GM23338 (cell line): ENCODE data around the gene FASTKD3. TPM values are rescaled to one million over a fixed set of nuclear protein-coding genes. Genes with fewer than 3 reads are reported as not detected.

Source experiments
- ATAC-seq: fragments of 200-7000 bp; cut with Tn5 transposase; 3 replicates; pipeline ENCODE4 v1.9.1; 2020
- DNase-seq: peaks from one replicate; pipeline ENCODE4 v3.0.0-alpha.2; 2015; ENCODE audit warnings: low spot score
- H2AFZ ChIP-seq: fragments of 200-600 bp; sonication (generic); 2 replicates; pipeline ENCODE4 v1.8.0; 2016; ENCODE audit warnings: antibody characterized with exemption, mild to moderate bottlenecking, moderate library complexity
- H3F3A ChIP-seq: fragments of 200-600 bp; sonication (generic); replicated peaks from 2 replicates; pipeline ENCODE4 v1.8.0; 2017; ENCODE audit warnings: antibody characterized with exemption, mixed run types, low read depth
- H3K27ac ChIP-seq: fragments of 200-600 bp; sonication (generic); 2 replicates; pipeline ENCODE4 v1.6.1; 2016; ENCODE audit warnings: low read depth
- H3K27me3 ChIP-seq: fragments of 200-600 bp; sonication (generic); 2 replicates; pipeline ENCODE4 v1.8.0; 2016; ENCODE audit warnings: mild to moderate bottlenecking, mixed run types, moderate library complexity; ENCODE audit not compliant: insufficient read depth
- H3K36me3 ChIP-seq: fragments of 200-600 bp; sonication (generic); 2 replicates; pipeline ENCODE4 v1.8.0; 2016; ENCODE audit warnings: mild to moderate bottlenecking; ENCODE audit not compliant: insufficient read depth
- H3K4me1 ChIP-seq: fragments of 200-600 bp; sonication (generic); 2 replicates; pipeline ENCODE4 v1.8.0; 2016; ENCODE audit warnings: mild to moderate bottlenecking, moderate library complexity; ENCODE audit not compliant: insufficient read depth
- H3K4me2 ChIP-seq: fragments of 200-600 bp; sonication (generic); 2 replicates; pipeline ENCODE4 v1.7.1; 2017; ENCODE audit warnings: mixed run types
- H3K4me3 ChIP-seq: fragments of 200-600 bp; sonication (generic); 2 replicates; pipeline ENCODE4 v1.6.1; 2016; ENCODE audit warnings: mixed run types
- H3K79me2 ChIP-seq: fragments of 200-600 bp; sonication (generic); replicated peaks from 2 replicates; pipeline ENCODE4 v1.8.0; 2017; ENCODE audit warnings: mild to moderate bottlenecking; ENCODE audit not compliant: insufficient read depth
- H3K9me2 ChIP-seq: fragments of 200-600 bp; sonication (generic); 2 replicates; pipeline ENCODE4 v1.8.0; 2017; ENCODE audit not compliant: insufficient read depth
- H4K20me1 ChIP-seq: fragments of 200-600 bp; sonication (generic); replicated peaks from 2 replicates; pipeline ENCODE4 v1.8.0; 2017; ENCODE audit warnings: mild to moderate bottlenecking; ENCODE audit not compliant: insufficient read depth
- H3K27ac Mint-ChIP-seq: 2 replicates; pipeline ENCODE4 v1.8.0; 2020; ENCODE audit warnings: inconsistent platforms, mild to moderate bottlenecking, moderate library complexity, mixed read lengths
- H3K27me3 Mint-ChIP-seq: 3 replicates; pipeline ENCODE4 v1.8.0; 2022; ENCODE audit warnings: low read depth, mild to moderate bottlenecking, moderate library complexity, mixed read lengths, inconsistent platforms; ENCODE audit not compliant: insufficient read depth, poor library complexity
- H3K36me3 Mint-ChIP-seq: 3 replicates; pipeline ENCODE4 v1.8.0; 2021; ENCODE audit warnings: low read depth, mild to moderate bottlenecking, inconsistent platforms, moderate library complexity, mixed read lengths
- H3K4me1 Mint-ChIP-seq: 3 replicates; pipeline ENCODE4 v1.8.0; 2020; ENCODE audit warnings: mild to moderate bottlenecking, inconsistent platforms, mixed read lengths
- H3K4me3 Mint-ChIP-seq: 3 replicates; pipeline ENCODE4 v1.8.0; 2021; ENCODE audit warnings: moderate library complexity, mild to moderate bottlenecking, inconsistent platforms, mixed read lengths
- H3K9me3 Mint-ChIP-seq: 3 replicates; pipeline ENCODE4 v1.8.0; 2020; ENCODE audit warnings: moderate library complexity, mild to moderate bottlenecking, inconsistent platforms, mixed read lengths
- CREB1 ChIP-seq: fragments of 250-450 bp; sonication (Bioruptor Pico); IDR thresholded peaks from 2 replicates; pipeline ENCODE4 v1.5.0; 2020; ENCODE audit warnings: low read depth, mild to moderate bottlenecking, moderate library complexity
- EZH2phosphoT487 ChIP-seq: fragments of 200-600 bp; sonication (generic); IDR thresholded peaks from one replicate; pipeline ENCODE4 v1.8.1; 2018; ENCODE audit warnings: antibody characterized with exemption; ENCODE audit not compliant: unreplicated experiment
- NANOG ChIP-seq: IDR thresholded peaks from 2 replicates; pipeline ENCODE4 v1.6.1; 2016; ENCODE audit warnings: antibody characterized with exemption, borderline replicate concordance
- POLR2AphosphoS5 ChIP-seq: IDR thresholded peaks from 2 replicates; pipeline ENCODE4 v1.6.1; 2016; ENCODE audit warnings: antibody characterized with exemption, low read depth
- STAT1 ChIP-seq: IDR thresholded peaks from one replicate; pipeline ENCODE4 v1.6.1; 2016; ENCODE audit warnings: antibody characterized with exemption; ENCODE audit not compliant: unreplicated experiment
- ZNF114 ChIP-seq: fragments of 250-450 bp; sonication (Bioruptor Pico); IDR thresholded peaks from 2 replicates; pipeline ENCODE4 v1.5.0; 2020; ENCODE audit warnings: mild to moderate bottlenecking, moderate library complexity
- ZNF331 ChIP-seq: fragments of 250-450 bp; sonication (Bioruptor Pico); IDR thresholded peaks from 2 replicates; pipeline ENCODE4 v1.5.0; 2020; ENCODE audit warnings: low read depth, mild to moderate bottlenecking, moderate library complexity
- polyA plus RNA-seq: library from polyadenylated mRNA; unstranded; fragments of >200 nt; fragmentation: Nextera tagmentation; extraction: Ambion mirVana; gene quantifications from 2 replicates; pipeline ENCODE4 v1.2.1, GENCODE V29; 2016
- total RNA-seq: library from RNA; depleted of rRNA; stranded (reverse); fragments of >200 nt; shearing (Covaris generic); gene quantifications from 2 replicates; pipeline ENCODE4 v1.2.3, GENCODE V29; 2014
- TF ChIP-seq, protein P1 (sequence below): IDR thresholded peaks from 2 replicates; pipeline ENCODE4 v1.6.1; 2016; ENCODE audit warnings: antibody characterized with exemption
- TF ChIP-seq, protein P2 (sequence below): IDR thresholded peaks from one replicate; pipeline ENCODE4 v1.6.1; 2018; ENCODE audit warnings: antibody characterized with exemption; ENCODE audit not compliant: unreplicated experiment
- TF ChIP-seq, protein P3 (sequence below), 2 experiments: fragments of 200-600 bp in 1 of 2; sonication (generic) in 1 of 2; conservative IDR thresholded peaks; 2 replicates each; pipeline versions ENCODE4 v1.5.1 to v1.6.1; 2016 to 2017; ENCODE audit warnings: antibody characterized with exemption in 2 of 2, low read depth in 2 of 2, mild to moderate bottlenecking in 2 of 2, moderate library complexity in 1 of 2

FASTKD3 gene
- total and polyA plus RNA-seq, 2 experiments from 2014 or later, result 10.8 to 13.5 TPM

DNA sequence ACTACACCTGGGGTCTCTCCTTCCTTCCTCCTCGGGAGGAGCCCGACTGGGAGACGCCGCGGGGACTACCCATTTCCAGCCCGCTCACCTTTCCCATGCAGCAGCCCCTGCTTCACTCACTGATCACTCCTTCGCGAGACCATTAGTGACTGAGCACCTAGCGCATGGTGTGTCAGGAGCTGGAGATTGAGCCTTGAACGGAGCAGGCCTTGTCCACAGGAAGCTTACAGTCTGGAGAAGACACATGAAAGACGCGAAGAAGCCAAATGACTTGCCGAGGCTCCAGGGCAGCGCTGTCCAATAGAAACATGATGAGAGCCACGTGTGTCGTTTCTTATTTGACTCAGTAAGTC, 17.6 kb downstream of the FASTKD3 start (continued):
- TF ChIP-seq, protein P1, sequence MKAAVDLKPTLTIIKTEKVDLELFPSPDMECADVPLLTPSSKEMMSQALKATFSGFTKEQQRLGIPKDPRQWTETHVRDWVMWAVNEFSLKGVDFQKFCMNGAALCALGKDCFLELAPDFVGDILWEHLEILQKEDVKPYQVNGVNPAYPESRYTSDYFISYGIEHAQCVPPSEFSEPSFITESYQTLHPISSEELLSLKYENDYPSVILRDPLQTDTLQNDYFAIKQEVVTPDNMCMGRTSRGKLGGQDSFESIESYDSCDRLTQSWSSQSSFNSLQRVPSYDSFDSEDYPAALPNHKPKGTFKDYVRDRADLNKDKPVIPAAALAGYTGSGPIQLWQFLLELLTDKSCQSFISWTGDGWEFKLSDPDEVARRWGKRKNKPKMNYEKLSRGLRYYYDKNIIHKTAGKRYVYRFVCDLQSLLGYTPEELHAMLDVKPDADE, result no peak
- TF ChIP-seq STAT1 (no peak), ZNF331 (no peak), ZNF114 (CRISPR knock-in tag) (no peak)

DNA sequence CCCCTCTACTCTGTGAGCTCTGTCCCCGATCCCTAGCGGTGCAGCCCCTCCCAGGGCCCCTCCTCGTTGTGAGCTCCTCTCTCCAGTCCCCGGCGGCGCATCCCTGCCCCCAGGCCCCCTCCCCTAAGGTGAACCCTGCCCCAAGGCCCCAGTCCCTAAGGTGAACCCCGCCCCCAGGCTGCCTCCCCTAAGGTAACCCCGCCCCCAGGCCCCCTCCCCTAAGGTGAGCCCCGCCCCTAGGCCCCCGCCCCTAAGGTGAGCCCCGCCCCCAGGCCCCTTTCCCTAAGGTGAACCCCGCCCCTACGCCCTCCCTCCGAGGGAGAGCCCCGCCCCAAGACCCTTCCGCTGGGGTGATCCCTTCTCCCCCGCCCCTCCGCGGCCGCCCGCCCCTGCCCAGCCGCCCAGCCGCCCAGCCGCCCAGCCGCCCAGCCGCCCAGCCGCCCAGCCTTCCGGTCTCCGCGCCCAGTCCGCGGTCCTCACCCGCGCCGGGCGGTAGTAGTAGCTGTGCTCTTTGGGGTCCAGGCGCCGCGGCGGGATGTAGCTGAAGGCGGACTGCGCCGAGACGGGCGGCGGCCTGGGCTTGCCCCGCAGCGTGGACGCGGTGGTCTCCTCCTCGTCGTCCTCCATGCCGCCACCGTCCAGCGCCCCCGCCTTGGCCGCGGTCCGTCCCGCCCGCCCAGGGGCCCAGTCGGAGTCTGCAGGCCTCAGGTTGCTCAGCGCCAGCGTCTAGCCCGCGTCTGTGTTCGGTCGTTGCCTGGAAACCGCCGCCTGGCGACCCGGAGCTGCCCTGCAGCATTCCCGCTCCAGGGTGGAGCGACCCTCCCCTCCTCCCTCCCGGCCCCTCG, 18.2 kb downstream of the FASTKD3 start, which contains the start of gene CFAP90:
CFAP90 (minus strand) TSS at position 739 of the 845 bp plus-strand sequence; CDS start at position 627, 112 bp downstream.
- peak within 1 kb of the TSS; percentile 90 for H3K4me3 Mint-ChIP-seq
- DNase-seq, result peak; percentile 96
- H3K79me2 ChIP-seq, result no peaks in the 10 kb centered on the region
- H3K27me3 Mint-ChIP-seq, result peaks cover 12% of the 10 kb centered on the region
- no peaks in the 10 kb centered on the region; the same call in 2 of the 3 replicates for H3K36me3 Mint-ChIP-seq
- peak within 1 kb of the TSS; percentile 99 for H2AFZ ChIP-seq
- peak; percentile 80 for ATAC-seq
- 0 out of 2 replicates have a peak, but pooled peaks cover 4% of the 10 kb centered on the region for H3F3A ChIP-seq
- peak within 1 kb of the TSS; percentile 93 for H3K4me2 ChIP-seq
- H3K4me3 ChIP-seq, result peak within 1 kb of the TSS; percentile 79
- H3K27ac ChIP-seq, result no peak within 1 kb of the TSS
- H3K27me3 ChIP-seq, result peaks cover 18% of the 10 kb centered on the region
- 0 out of 2 replicates have a peak, but pooled peaks cover 9% of the 10 kb centered on the region for H3K9me2 ChIP-seq
- peaks cover 8% of the 10 kb centered on the region for H3K4me1 Mint-ChIP-seq
- peaks cover 9% of the 10 kb centered on the region; the same call in 1 of the 2 replicates for H3K4me1 ChIP-seq
- no peaks in the 10 kb centered on the region for H3K36me3 ChIP-seq
- H3K27ac Mint-ChIP-seq, result peak within 1 kb of the TSS; percentile 52; the same call in 1 of the 2 replicates
- H3K9me3 Mint-ChIP-seq, result no peaks in the 10 kb centered on the region
- no peaks in the 10 kb centered on the region for H4K20me1 ChIP-seq
- TF ChIP-seq, protein P1, result no peak
- TF ChIP-seq NANOG, result no peak
- TF ChIP-seq POLR2AphosphoS5, result peak; percentile 32; the same call in 1 of the 2 replicates
- TF ChIP-seq CREB1, result peak; percentile 11; the same call in 1 of the 2 replicates
- TF ChIP-seq ZNF331, result no peak
- no peak for TF ChIP-seq STAT1
- TF ChIP-seq, protein P2, sequence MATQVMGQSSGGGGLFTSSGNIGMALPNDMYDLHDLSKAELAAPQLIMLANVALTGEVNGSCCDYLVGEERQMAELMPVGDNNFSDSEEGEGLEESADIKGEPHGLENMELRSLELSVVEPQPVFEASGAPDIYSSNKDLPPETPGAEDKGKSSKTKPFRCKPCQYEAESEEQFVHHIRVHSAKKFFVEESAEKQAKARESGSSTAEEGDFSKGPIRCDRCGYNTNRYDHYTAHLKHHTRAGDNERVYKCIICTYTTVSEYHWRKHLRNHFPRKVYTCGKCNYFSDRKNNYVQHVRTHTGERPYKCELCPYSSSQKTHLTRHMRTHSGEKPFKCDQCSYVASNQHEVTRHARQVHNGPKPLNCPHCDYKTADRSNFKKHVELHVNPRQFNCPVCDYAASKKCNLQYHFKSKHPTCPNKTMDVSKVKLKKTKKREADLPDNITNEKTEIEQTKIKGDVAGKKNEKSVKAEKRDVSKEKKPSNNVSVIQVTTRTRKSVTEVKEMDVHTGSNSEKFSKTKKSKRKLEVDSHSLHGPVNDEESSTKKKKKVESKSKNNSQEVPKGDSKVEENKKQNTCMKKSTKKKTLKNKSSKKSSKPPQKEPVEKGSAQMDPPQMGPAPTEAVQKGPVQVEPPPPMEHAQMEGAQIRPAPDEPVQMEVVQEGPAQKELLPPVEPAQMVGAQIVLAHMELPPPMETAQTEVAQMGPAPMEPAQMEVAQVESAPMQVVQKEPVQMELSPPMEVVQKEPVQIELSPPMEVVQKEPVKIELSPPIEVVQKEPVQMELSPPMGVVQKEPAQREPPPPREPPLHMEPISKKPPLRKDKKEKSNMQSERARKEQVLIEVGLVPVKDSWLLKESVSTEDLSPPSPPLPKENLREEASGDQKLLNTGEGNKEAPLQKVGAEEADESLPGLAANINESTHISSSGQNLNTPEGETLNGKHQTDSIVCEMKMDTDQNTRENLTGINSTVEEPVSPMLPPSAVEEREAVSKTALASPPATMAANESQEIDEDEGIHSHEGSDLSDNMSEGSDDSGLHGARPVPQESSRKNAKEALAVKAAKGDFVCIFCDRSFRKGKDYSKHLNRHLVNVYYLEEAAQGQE, result no peak
- TF ChIP-seq, protein P3, sequence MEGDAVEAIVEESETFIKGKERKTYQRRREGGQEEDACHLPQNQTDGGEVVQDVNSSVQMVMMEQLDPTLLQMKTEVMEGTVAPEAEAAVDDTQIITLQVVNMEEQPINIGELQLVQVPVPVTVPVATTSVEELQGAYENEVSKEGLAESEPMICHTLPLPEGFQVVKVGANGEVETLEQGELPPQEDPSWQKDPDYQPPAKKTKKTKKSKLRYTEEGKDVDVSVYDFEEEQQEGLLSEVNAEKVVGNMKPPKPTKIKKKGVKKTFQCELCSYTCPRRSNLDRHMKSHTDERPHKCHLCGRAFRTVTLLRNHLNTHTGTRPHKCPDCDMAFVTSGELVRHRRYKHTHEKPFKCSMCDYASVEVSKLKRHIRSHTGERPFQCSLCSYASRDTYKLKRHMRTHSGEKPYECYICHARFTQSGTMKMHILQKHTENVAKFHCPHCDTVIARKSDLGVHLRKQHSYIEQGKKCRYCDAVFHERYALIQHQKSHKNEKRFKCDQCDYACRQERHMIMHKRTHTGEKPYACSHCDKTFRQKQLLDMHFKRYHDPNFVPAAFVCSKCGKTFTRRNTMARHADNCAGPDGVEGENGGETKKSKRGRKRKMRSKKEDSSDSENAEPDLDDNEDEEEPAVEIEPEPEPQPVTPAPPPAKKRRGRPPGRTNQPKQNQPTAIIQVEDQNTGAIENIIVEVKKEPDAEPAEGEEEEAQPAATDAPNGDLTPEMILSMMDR (conservative IDR thresholded peaks at IDR 0.05; ENCODE audit: low read depth in 2 of 2), result peak; percentile 35 to 41; a peak in 3 of 4 replicates
- TF ChIP-seq EZH2phosphoT487, result no peak
